Fibroblast of skin of abdomen (primary cell): ENCODE measurements around the gene IFT80.
"Not testable (repeated sequence)": the region's sequence is repeated elsewhere in the genome, so short reads cannot be mapped to it uniquely, and the experiment has no call there.

Experiments
- DNase-seq: peaks from one replicate; pipeline ENCODE4 v3.0.0-alpha.2; 2013

The IFT80 gene

DNA sequence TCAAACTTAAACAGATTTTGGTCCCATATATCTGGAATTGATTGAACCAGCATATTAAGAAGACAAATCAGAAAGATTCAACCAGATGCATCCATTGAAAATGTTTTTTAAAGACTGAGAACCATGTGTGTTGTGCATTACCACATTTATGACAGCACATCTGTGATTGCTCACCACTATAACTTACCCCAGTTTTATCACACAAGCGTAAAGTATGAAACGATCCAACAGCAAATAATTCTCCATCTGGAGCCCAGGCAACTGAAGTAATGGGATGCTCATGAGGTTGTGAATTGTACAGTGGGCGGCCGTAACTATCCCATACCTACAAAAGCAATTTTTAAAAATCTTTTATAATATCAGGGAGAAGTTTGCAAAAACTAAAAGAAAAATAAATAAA lies 43.2 kb downstream of the IFT80 start:
- peak; percentile 21 for DNase-seq

DNA sequence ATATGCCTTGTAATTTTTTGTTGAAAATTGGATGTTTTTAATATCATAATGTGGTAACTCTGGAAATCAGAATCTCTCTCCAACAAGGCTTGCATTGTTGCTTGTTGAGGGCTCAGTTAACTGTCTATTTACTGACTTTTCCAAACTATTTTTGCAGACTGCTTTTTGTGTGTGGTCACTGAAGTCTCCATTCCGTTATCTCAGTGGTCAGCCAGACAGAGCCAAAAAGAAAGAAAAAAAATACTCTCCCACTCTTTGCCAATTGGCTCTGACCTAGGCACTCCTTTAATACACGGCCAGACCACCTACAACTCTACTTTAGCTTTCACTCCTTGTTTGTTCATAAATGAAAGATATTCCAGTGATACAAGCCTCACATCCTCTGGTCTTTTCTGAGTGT lies 52.5 kb downstream of the IFT80 start:
- DNase-seq: no peak

DNA sequence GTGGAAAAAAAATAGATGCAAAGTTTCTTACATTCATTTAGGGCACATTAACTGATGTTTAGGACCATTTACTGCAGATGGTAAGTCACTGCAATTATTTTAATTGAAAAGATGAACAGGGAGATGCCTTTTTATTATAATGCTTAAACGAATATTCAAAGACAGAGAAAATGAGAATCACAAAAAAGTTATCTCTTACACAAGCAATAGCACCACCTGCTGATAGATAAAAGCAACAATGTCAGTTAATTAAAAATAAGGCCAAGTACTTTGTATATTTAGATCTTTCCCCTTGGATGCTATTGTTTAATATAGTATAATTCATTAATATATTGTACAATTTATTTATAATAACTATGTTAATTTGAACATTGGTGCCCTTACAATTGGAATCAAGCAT lies 55.9 kb downstream of the IFT80 start:
- DNase-seq: peak; percentile 31

DNA sequence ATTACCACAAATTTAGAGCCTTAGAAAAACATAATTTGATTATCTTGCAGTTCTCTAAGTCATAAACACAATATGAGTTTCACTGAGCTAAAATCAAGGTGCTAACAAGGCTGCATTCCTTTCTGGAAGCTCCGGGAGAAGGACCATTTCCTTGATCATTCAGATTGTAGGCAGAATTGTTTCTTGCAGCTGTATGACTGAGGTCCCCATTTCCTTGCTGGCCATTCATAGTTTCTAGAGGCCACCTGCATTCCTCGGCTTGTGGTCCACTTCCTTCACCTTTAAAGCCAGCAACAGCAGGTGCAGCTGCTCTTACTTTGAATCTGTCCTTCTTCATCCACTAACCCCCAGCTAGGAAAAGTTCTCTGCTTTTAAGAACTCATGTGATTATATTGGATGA lies 58.7 kb downstream of the IFT80 start:
- DNase-seq: no peak

DNA sequence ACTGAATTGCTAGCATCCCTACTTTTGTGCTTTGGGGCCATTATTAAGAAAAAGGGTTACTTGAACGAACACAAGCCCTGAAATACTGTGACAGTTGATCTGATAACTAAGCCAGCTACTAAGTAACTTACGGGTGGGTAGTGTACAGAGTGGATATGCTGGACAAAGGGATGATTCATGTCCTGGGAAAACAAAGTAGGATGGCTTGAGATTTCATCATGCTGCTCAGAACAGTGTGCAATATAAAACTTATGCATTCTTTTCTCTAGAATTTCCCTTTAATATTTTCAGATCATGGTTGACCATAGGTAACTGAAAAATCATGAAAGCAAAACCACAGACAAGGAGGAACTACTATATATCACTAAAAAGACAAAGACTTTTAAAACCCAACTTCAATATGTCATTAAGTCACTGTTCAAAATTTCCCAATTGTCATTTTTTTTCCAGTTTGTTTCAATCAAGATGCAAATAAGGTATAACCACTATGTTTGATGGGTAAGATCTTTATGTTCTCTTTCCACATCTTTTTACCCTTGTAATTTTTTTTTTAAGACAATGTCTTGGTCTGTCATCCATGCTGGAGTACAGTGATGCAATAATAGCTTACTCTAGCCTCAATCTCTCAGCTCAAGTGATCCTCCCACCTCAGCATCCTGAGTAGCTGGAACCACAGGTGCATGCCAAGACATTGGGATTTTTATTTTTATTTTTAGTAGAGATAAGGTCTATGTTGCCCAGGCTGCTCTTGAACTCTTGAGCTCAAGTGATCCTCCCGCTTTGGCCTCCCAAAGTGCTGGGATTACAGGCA lies 67.7 kb downstream of the IFT80 start:
- DNase-seq: peak; percentile 95

DNA sequence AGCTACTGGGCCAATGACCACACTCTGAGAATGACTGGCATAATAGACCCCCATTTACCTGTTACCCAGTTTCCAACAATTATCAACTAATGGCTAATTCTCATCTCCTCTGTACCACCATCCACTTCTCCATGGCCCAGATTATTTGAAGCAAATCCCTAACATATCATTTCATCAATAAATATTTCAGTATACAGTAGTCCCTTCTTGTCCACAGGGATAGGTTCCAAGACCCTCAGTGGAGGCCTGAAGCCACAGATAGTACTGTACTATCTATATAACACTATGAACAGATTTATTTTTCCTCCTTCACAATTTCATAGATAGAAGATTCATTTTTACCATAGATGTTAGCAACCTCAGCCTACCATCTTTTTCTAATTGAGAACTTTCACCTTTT lies 68.3 kb downstream of the IFT80 start:
- DNase-seq: no peak

DNA sequence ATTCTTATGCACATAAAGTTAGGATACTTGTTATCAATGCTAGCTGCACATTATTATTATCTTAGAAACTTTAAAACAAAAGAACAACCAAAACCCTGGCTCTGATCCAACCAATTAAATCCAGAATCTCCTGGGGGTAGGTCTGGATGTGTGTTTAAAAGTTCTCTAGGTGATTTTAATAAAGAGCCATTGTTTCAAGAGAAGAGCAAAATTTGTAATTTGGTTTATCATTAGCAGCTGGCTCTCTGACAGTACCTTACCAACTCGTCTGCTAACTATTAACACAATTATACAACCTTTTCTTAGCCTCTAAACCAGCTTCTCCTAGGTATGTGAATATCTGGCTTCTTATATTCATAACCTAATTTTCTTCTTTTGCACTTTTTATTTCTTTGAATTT lies 68.9 kb downstream of the IFT80 start:
- no peak for DNase-seq

DNA sequence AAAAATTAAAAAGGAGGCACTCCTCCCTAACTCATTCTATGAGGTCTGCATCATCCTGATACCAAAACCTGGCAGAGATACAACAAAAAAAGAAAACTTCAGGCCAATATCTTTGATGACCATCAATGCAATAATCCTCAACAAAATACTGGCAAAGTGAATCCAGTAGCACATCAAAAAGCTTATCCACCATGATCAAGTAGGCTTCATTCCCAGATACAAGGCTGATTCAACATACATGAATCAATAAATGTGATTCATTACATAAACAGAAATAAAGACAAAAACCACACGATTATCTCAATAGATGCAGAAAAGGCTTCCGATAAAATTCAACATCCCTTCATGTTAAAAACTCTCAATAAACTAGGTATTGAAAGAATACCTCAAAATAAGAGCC lies 72.7 kb downstream of the IFT80 start:
- DNase-seq: not testable (repeated sequence)

DNA sequence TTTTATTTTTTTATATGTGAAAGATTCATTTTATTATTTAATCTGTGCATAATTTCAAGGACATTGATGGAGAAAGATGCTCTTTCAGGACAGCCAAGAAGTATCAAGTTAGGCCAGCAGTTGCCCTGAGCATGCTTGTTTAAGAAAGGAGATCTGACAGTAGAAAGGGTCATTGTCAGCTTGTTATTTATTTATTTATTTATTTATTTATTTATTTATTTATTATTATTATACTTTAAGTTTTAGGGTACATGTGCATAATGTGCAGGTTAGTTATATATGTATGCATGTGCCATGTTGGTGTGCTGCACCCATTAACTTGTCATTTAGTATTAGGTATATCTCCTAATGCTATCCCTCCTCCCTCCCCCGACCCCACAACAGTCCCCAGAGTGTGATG lies 77.2 kb downstream of the IFT80 start:
- not testable (repeated sequence) for DNase-seq

DNA sequence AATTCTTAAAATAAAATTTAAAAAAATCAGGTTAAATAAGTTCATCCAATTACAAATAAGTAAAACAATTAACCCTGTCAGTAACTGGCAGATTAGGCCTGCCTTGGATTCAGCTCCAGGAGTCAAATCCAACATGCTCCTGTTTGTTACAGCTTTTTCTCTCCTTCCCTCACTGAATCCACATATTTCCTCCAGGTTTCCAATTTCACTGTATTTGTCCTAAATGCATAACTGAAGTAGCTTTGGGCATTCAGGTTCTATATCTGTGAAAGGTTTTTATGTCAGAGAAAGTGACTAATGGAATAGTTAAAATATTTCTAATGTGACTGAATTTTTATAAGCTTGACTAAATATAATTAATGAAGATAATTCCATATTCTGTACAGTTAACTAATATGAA lies 79.7 kb downstream of the IFT80 start:
- DNase-seq: no peak

DNA sequence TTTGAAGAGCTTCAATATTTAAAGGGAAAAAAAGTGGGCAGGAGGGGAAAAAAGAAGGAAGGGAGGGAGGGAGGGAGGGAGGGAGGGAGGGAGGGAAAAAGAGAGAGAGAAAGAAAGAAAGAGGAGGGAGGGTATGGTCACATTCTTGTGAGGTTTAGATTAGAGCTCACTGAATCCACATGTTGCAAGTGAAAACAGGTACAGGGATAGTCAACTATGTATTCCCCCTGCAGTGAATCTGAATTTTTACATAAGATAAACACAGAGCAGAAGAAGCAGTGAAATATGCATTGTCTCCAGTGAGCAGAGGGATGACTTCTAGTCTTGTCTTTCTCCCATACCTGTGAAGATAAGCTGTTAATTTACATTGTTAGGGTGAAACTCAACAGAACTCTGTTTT lies 84.0 kb downstream of the IFT80 start:
- DNase-seq: no peak

DNA sequence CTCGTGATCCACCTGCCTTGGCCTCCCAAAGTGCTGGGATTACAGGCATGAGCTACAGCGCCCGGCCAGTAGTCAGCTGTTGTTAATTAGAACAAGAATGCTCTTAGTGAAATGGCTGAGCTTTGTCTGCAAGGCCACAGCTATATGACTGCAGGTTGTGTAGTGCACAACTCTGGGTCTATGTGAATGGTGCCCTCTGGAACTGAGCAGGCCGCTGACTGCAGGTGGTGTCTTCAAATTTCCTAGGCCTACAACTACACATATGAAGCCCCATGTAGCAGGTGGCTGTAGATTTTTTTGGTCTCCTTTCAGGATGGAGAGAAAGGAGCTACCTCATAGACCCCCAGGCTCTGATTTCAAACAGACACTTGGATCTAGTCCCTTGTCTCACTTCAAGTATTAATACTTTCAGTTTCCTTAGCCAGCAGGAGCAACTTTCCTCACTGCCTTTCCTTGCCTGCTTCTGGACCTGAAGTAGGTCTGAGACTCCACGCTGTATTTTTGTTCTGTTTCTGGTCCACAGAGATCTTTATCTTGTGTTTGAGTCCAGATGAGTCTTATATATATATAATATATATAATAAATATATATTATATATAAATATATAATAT lies 86.9 kb downstream of the IFT80 start:
- DNase-seq: no peak

DNA sequence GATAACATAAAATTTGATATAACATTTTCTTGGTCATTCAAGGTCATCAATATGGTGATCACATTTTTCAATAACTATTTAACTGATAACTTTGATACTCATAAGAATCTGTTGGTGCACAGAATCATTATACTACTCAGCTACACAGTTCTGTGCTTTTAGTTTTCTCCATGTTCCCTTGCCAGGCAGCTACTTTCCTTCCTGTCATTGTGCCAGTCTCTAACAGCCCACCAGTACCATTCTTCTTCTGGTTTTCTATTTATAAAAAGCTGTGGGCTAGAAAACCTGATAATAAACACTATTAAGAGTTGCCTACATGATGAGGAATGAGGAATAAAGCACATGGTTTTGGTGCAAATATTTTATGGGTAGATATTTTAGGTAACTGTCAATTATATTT lies 96.2 kb downstream of the IFT80 start:
- no peak for DNase-seq

DNA sequence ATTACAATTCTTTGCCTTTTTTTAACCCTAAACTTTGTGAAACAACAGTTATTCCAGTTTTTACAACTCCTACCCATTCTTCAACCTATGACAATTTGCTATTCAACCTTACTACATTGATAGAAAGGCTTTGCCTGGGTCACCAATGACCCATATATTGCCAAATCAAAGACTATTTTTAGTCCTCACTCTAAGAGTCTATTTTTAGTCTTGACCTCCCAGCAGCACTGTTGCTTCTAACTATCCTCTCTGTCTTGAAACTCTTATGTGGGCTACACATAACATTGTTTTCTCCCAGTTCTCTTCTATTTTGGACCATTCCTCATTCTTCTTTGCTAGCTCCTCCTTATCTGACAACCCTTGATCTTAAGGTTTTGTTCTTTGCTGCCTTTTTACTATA lies 102.4 kb downstream of the IFT80 start:
- no peak for DNase-seq

DNA sequence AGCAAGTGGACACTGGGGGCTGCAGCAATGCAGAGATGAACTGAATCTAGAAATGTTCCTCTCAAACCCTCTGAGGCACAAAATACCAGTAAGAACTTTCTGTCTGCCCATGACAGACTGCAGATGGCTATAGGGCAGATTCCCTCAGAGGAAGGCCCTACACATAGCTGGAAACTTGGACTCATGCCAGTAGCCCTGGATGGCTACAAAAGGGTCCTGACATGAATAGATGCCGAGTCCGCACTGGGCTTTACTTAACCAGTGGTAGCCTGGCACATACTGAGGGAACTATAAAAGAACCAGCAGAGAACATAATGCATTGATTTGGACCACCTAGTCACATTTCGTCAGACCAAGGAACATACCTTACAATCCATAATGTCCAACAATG lies 107.1 kb downstream of the IFT80 start:
- no peak for DNase-seq

DNA sequence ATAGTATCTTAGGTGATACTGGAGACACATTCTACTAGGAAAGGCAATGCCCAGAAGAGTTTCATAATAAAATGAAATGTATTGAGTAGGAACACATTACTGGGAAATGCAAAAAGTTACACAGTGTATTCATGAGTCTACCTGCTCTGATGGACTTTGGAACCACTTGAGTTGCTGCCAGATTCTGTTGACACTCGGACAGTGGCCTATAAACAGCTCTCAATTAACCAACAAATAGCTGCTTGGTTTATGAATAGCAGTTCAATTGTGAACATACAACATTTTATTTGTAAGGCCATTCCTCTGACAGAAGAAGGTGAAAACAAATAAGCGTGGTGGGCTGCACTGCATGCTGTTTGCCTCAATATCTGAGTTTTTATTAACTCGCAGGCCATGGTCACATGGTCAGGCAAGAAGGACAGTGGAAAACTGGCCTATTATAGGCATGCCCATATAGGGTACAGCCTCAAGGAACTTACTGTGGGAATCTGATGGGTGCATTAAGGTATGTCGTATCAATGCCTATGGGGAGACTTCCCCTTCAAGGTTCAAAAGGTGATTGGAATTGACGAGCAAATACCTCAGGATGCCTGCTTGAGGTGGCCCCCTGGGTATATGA lies 107.6 kb downstream of the IFT80 start:
- no peak for DNase-seq

DNA sequence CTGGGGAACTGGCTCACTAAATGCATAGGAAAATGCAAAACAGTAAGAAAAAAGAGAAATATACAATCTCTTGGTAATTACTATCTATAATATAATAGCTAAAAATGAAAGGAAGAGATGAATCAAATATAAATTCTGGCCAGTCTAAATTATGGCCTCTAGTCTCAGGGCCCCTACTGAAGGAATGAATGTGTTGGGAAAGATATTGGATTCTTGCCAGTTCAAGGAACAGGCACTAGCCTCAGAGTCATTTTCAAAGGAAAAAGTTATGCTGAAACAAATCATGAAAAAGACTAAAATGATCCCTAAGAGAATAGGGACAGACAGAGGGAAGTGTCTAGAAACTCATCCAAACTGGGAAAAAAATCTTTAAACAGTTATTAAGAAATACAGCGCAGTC lies 111.4 kb downstream of the IFT80 start:
- DNase-seq: peak; percentile 14

DNA sequence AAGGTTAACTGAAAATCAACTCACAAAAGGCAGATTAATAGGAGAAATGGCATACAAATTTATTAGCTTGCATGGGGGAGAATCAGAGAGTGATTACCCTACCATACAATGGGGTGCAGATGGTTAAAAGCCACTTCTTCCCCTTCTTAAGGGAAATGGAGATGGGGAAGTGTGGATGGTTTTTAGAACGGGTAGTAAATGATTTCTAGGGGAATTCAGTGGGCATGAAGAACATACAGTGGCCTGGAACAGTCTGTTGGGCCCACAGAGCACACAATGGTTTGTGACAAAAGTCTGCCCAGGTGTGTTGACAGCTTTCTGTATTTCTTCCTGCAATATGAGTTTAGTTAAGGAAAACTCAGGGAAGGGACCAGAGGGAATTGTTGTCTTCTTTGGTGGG lies 112.8 kb downstream of the IFT80 start:
- DNase-seq: no peak

DNA sequence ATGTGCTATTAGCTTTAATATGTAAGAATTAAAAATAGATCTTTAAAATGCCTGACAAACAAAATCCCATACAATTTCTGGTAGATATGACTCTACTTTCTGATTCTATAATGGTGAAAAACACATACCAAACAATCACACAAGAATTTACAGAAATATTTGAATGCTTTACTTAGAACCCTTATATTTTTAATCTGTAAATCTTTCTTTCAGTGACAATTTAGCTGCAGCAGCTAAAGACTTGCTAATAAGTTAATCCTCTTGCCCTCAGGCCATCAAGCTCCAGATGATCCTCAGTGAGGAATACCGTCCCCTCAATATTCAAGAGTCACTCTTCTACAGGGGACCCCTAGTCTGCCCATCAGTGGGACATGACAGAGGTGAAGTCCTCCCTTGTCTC lies 118.2 kb downstream of the IFT80 start:
- DNase-seq: no peak

DNA sequence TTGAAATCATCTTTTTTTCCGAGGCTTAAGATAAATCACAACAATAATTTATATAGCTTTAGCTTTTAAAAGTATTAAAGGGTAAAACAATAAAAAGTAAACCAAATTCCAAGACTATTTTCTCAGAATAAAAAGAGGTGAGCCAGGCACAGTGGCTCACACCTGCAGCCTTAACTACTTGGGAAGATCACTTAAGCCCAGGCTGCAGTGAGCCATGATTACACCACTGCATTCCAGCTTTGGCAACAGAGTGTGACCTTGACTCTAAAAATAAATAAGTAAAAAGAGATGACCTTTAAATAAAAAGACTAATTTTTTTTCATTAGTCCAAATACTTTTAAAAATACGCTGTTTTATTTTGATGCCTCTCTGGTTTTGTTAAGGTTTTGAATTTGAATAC lies 119.4 kb downstream of the IFT80 start:
- DNase-seq: no peak

DNA sequence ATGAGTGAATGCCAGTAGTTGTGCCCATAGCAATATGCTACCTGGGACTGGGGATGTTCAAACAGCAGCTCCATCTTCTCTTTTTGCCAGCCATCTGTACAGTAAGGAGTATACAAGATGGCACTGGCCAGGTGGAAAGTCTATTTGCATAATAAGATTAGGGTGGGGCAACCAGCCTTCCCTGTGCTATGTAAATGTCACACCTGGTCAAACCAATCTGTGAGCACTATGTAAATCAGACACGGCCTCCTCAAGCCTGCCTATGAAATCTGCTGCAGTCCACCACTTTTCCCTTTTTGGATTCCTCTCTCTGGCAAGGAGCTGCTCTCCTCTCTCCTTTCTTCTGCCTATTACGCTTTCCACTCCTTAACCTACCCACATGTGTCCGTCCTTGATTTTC lies 120.8 kb downstream of the IFT80 start:
- DNase-seq: no peak

DNA sequence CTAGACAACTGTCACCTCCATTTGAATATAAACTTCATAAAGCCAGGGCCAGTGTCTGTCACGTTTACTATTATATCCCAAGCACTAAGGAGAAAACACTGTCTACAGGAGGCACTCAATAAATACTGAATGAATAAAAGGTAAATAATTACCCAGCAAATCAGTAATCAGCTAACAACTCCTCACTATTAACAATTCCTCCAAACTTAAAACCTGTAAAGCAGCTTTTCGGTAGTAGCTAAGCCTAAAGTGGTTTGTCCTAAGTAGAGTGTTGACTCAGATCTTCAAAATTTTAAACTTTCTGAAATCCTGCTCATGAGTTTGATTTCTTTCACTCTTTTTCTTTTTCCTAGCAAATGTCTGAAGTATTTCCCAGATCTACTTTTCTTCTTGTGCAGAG lies 133.9 kb downstream of the IFT80 start:
- no peak for DNase-seq

DNA sequence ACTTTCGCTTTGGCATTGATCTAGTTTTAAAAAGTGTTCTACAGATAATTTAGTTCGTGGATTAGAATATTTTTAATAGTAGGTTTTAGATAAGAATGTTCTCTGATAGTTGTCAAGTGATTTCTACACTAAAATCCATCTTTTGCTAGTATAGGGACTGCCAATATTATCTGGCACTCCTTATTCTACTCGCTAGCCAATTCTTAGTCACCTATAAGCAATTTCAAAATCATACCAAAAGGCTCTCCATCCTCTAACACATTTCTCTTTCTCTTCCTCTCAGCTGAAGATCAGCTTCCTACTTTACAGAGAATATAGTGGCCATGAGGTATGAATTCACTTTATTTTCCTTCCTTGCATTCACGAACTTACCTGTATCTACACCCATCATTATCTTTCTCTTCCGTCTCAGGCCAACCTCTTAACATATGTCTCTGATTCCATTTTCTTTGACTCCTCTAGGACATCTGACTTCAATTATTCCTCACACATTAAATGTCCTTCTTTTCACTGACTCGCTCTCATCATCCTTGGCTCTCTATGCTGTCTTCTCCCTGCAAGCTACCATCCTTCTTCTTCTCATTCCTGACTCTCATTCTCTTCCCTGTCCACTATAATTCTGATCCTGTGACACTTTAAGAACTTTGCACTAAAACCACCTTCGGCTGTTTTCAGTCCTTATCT lies 138.3 kb downstream of the IFT80 start:
- peak; percentile 29 for DNase-seq

DNA sequence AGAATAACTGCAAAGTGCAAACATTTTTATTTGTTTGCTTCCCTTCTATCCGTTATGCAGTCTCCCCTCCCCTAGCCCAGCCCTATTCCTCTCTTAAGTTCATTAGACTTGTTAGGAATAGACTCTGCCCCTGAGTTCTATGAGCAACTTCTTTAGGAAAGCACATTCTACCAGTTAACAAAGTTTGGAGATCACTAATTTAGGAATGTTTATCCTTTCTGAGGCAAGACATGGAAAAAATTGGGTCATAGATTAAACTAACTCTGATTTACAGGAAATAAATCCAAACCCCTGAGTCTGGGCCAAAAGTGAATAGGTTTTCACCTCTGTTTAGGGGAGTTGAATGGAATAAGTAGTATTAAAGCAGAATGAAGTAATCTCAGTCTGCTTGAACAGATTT lies 139.4 kb downstream of the IFT80 start:
- peak; percentile 17 for DNase-seq
